ENCODE results near the gene CTIF.

CTIF gene

GRCh38 chr18:48533340-48534070, 5.3 kb upstream of the CTIF start:
- no peak for DNase-seq (ENCODE audit: low read depth)
- TF ChIP-seq CTCF (IDR thresholded peaks at IDR 0.05; ENCODE audit: control insufficient read depth, extremely low read depth, insufficient read depth): no peak
- no peak overlapping the region for H3K4me3 ChIP-seq (ENCODE audit: low read depth, low read length)

GRCh38 chr18:48534364-48534763, 4.5 kb upstream of the CTIF start:
- TF ChIP-seq CTCF (IDR thresholded peaks at IDR 0.05; ENCODE audit: control insufficient read depth, extremely low read depth, insufficient read depth): no peak
- no peak for DNase-seq (ENCODE audit: low read depth)
- no peak overlapping the region for H3K4me3 ChIP-seq (ENCODE audit: low read depth, low read length)

GRCh38 chr18:48535956-48536355, 2.9 kb upstream of the CTIF start:
- DNase-seq (ENCODE audit: low read depth): no peak
- TF ChIP-seq CTCF (IDR thresholded peaks at IDR 0.05; ENCODE audit: control insufficient read depth, extremely low read depth, insufficient read depth): no peak
- no peak overlapping the region for H3K4me3 ChIP-seq (ENCODE audit: low read depth, low read length)

GRCh38 chr18:48536516-48536915, 2.3 kb upstream of the CTIF start:
- H3K4me3 ChIP-seq (ENCODE audit: low read depth, low read length): no peak overlapping the region
- no peak for TF ChIP-seq CTCF (IDR thresholded peaks at IDR 0.05; ENCODE audit: control insufficient read depth, extremely low read depth, insufficient read depth)
- no peak for DNase-seq (ENCODE audit: low read depth)

- H3K4me3 ChIP-seq (ENCODE audit: low read depth, low read length): peak overlapping the region; percentile 68
- TF ChIP-seq CTCF (IDR thresholded peaks at IDR 0.05; ENCODE audit: control insufficient read depth, extremely low read depth, insufficient read depth): no peak
- DNase-seq (ENCODE audit: low read depth): no peak
Measured at GRCh38 chr18:48539406-48540250, 797 bp downstream of the CTIF start.

- peak overlapping the region; percentile 68 for H3K4me3 ChIP-seq (ENCODE audit: low read depth, low read length)
- DNase-seq (ENCODE audit: low read depth): no peak
- TF ChIP-seq CTCF (IDR thresholded peaks at IDR 0.05; ENCODE audit: control insufficient read depth, extremely low read depth, insufficient read depth): no peak
Measured at GRCh38 chr18:48540251-48541025, 1.6 kb downstream of the CTIF start.
